ENCODE data around the gene CD2BP2.

CD2BP2 gene

DNA sequence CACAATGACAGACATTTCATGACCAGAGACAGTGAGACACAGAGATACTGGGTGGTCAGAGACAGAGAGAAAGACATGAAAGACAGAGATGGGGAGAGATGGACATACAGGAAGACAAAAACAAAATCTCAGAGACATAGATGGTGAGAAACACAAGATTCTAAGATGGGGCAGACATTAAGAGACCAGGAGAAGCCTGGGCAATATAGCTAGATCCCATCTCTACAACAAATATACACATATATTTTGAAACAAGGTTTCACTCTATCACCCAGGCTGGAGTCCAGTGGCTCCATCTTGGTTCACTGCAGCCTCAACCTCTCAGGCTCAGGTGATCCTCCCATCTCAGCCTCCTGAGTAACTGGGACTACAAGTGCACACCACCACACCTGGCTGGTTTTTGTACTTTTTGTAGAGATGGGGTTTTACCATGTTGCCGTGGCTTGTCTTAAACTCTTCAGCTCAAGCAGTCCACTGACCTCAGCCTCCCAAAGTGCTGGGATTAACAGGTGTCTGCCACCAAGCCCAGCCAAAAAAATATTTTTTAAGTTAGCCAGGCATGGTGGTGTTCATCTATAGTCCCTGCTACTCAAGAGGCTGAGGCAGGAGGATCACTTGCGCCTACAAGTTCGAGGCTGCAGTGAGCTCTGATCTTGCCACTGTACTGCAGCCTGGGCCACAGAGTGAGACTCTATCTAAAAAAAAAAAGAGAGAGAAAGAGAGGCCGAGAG, 25.1 kb upstream of the CD2BP2 start:
- no peak for ATAC-seq
- TF ChIP-seq PATZ1 (CRISPR knock-in tag; IDR thresholded peaks at IDR 0.05; ENCODE audit: borderline replicate concordance) (no peak), SNAI2 (CRISPR knock-in tag; IDR thresholded peaks at IDR 0.05) (no peak), ARNTL (CRISPR knock-in tag; IDR thresholded peaks at IDR 0.05; ENCODE audit: borderline replicate concordance, low read depth) (no peak), ZC3H10 (CRISPR knock-in tag; IDR thresholded peaks at IDR 0.05) (no peak), GLIS3 (CRISPR knock-in tag; IDR thresholded peaks at IDR 0.05) (no peak), TOX (CRISPR knock-in tag; IDR thresholded peaks at IDR 0.05; ENCODE audit: borderline replicate concordance) (no peak), ZFP3 (CRISPR knock-in tag; IDR thresholded peaks at IDR 0.05) (no peak), RARB (CRISPR knock-in tag; IDR thresholded peaks at IDR 0.05) (no peak), CREB5 (CRISPR knock-in tag; IDR thresholded peaks at IDR 0.05; ENCODE audit: low read depth) (no peak), OSR1 (CRISPR knock-in tag; IDR thresholded peaks at IDR 0.05) (no peak)

GRCh38 chr16:30379158-30379783, 24.2 kb upstream of the CD2BP2 start:
- no peak for ATAC-seq
- TF ChIP-seq ZNF70 (CRISPR knock-in tag; IDR thresholded peaks at IDR 0.05), result no peak
- no peak for TF ChIP-seq ESRRG (CRISPR knock-in tag; IDR thresholded peaks at IDR 0.05)
- no peak for TF ChIP-seq ISL1 (CRISPR knock-in tag; IDR thresholded peaks at IDR 0.05)
- no peak for TF ChIP-seq ARNTL (CRISPR knock-in tag; IDR thresholded peaks at IDR 0.05; ENCODE audit: borderline replicate concordance, low read depth)
- TF ChIP-seq CREB5 (CRISPR knock-in tag; IDR thresholded peaks at IDR 0.05; ENCODE audit: low read depth), result no peak
- TF ChIP-seq RARB (CRISPR knock-in tag; IDR thresholded peaks at IDR 0.05), result no peak
- TF ChIP-seq ZFP3 (CRISPR knock-in tag; IDR thresholded peaks at IDR 0.05), result no peak
- TF ChIP-seq TOX (CRISPR knock-in tag; IDR thresholded peaks at IDR 0.05; ENCODE audit: borderline replicate concordance), result no peak
- TF ChIP-seq ZFP30 (CRISPR knock-in tag; IDR thresholded peaks at IDR 0.05), result no peak
- TF ChIP-seq CSDC2 (CRISPR knock-in tag; IDR thresholded peaks at IDR 0.05), result no peak
- TF ChIP-seq ZC3H10 (CRISPR knock-in tag; IDR thresholded peaks at IDR 0.05), result no peak
- no peak for TF ChIP-seq ZNF565 (CRISPR knock-in tag; conservative IDR thresholded peaks at IDR 0.05; ENCODE audit: low read depth)
- TF ChIP-seq, protein P1, sequence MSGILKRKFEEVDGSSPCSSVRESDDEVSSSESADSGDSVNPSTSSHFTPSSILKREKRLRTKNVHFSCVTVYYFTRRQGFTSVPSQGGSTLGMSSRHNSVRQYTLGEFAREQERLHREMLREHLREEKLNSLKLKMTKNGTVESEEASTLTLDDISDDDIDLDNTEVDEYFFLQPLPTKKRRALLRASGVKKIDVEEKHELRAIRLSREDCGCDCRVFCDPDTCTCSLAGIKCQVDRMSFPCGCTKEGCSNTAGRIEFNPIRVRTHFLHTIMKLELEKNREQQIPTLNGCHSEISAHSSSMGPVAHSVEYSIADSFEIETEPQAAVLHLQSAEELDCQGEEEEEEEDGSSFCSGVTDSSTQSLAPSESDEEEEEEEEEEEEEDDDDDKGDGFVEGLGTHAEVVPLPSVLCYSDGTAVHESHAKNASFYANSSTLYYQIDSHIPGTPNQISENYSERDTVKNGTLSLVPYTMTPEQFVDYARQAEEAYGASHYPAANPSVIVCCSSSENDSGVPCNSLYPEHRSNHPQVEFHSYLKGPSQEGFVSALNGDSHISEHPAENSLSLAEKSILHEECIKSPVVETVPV (CRISPR knock-in tag; IDR thresholded peaks at IDR 0.05), result no peak

- ATAC-seq, result peak; percentile 97
These were observed 23.4 kb upstream of the CD2BP2 start for GRCh38 chr16:30378236-30379157.

More at GRCh38 chr16:30378236-30379157, 23.4 kb upstream of the CD2BP2 start:
- TF ChIP-seq POU6F1 (CRISPR knock-in tag; IDR thresholded peaks at IDR 0.05; ENCODE audit: borderline replicate concordance, low read depth), result no peak
- TF ChIP-seq RARB (CRISPR knock-in tag; IDR thresholded peaks at IDR 0.05), result no peak
- no peak for TF ChIP-seq PPARA (CRISPR knock-in tag; IDR thresholded peaks at IDR 0.05; ENCODE audit: borderline replicate concordance)
- no peak for TF ChIP-seq PATZ1 (CRISPR knock-in tag; IDR thresholded peaks at IDR 0.05; ENCODE audit: borderline replicate concordance)
- TF ChIP-seq GLIS3 (CRISPR knock-in tag; IDR thresholded peaks at IDR 0.05), result no peak
- TF ChIP-seq ZNF70 (CRISPR knock-in tag; IDR thresholded peaks at IDR 0.05), result no peak
